Smooth muscle cell (in vitro differentiated cells): ENCODE results near the gene SLCO2B1. TPM values are rescaled to one million over a fixed set of nuclear protein-coding genes. Genes with fewer than 3 reads are reported as not detected.

ENCODE experiments used
- DNase-seq: peaks from one replicate; lab custom pipeline; 2025; ENCODE audit not compliant: unreplicated experiment; lab: John Stamatoyannopoulos, UW
- H2AFZ ChIP-seq: fragments of 200-600 bp; sonication (generic); 2 replicates; pipeline ENCODE4 v1.6.0; 2016; ENCODE audit warnings: antibody characterized with exemption, low read depth, mild to moderate bottlenecking
- H3F3A ChIP-seq: fragments of 200-600 bp; sonication (generic); 2 replicates; pipeline ENCODE4 v1.6.0; 2017; ENCODE audit warnings: antibody characterized with exemption, low read depth
- H3K27ac ChIP-seq: fragments of 200-600 bp; sonication (generic); 2 replicates; pipeline ENCODE4 v1.5.1; 2016; ENCODE audit warnings: low read depth, mild to moderate bottlenecking
- H3K27me3 ChIP-seq: fragments of 200-600 bp; sonication (generic); 2 replicates; pipeline ENCODE4 v1.6.1; 2016; ENCODE audit warnings: low read depth, mild to moderate bottlenecking
- H3K36me3 ChIP-seq: fragments of 200-600 bp; sonication (generic); 2 replicates; pipeline ENCODE4 v1.5.1; 2016; ENCODE audit warnings: low read depth
- H3K4me1 ChIP-seq: fragments of 200-600 bp; sonication (generic); 2 replicates; pipeline ENCODE4 v1.5.1; 2016; ENCODE audit warnings: low read depth
- H3K4me2 ChIP-seq: fragments of 200-600 bp; sonication (generic); 2 replicates; pipeline ENCODE4 v1.6.0; 2016; ENCODE audit warnings: mild to moderate bottlenecking
- H3K4me3 ChIP-seq: fragments of 200-600 bp; sonication (generic); 2 replicates; pipeline ENCODE4 v1.5.1; 2016; ENCODE audit warnings: mild to moderate bottlenecking
- H3K79me2 ChIP-seq: fragments of 200-600 bp; sonication (generic); 2 replicates; pipeline ENCODE4 v1.6.0; 2016; ENCODE audit warnings: low read depth, mild to moderate bottlenecking
- H3K9ac ChIP-seq: fragments of 200-600 bp; sonication (generic); 2 replicates; pipeline ENCODE4 v1.6.0; 2016; ENCODE audit warnings: low read depth
- H3K9me3 ChIP-seq: fragments of 200-600 bp; sonication (generic); replicated peaks from 2 replicates; pipeline ENCODE4 v1.5.1; 2016; ENCODE audit warnings: low read depth
- H4K20me1 ChIP-seq: fragments of 200-600 bp; sonication (generic); 2 replicates; pipeline ENCODE4 v1.6.0; 2016; ENCODE audit warnings: low read depth
- WGBS: methylation state at CpG from one replicate; pipeline ENCODE4 v1.1.7; 2016; ENCODE audit warnings: low lambda C conversion rate; 5-methylcytosine and 5-hydroxymethylcytosine counted together
- polyA plus RNA-seq: library from polyadenylated mRNA; unstranded; fragments of >200 nt; fragmentation: Nextera tagmentation; extraction: Ambion mirVana; gene quantifications from 2 replicates; pipeline ENCODE4 v1.2.1, GENCODE V29; 2016
- total RNA-seq: library from RNA; depleted of rRNA; stranded (reverse); fragments of >200 nt; gene quantifications from 2 replicates; pipeline ENCODE4 v1.2.3, GENCODE V29; 2014
- TF ChIP-seq, protein P1 (sequence below): fragments of 200-600 bp; sonication (generic); IDR thresholded peaks from 2 replicates; pipeline ENCODE4 v1.5.1; 2017; ENCODE audit warnings: borderline replicate concordance, mild to moderate bottlenecking, antibody characterized with exemption; ENCODE audit not compliant: insufficient read depth, poor library complexity, severe bottlenecking

The SLCO2B1 gene
- total and polyA plus RNA-seq, 2 experiments from 2014 or later: 0.30 TPM; not detected in 1

DNA sequence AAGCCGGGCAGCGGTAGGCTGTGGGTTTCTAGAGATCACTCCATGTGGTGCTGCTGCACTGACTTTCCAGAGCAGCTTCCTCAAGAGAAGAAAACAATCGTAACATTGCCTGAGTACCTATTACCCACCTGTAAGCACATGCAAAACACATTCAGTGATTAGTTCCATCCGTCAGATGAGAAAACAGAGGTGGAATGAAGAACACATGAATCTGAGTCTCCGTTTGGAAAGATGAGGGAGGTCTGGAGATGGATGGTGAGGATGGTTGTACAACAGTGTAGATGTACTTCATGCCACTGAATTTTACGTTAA, 7.5 kb upstream of the SLCO2B1 start:
- H3K79me2 ChIP-seq: no peaks in the 10 kb centered on the region
- 39% methylated on average over 6 of the region's 6 CpGs for WGBS
- H3K9me3 ChIP-seq: no peaks in the 10 kb centered on the region
- no peaks in the 10 kb centered on the region for H3K27me3 ChIP-seq
- H3K4me1 ChIP-seq: no peaks in the 10 kb centered on the region
- TF ChIP-seq, protein P1, sequence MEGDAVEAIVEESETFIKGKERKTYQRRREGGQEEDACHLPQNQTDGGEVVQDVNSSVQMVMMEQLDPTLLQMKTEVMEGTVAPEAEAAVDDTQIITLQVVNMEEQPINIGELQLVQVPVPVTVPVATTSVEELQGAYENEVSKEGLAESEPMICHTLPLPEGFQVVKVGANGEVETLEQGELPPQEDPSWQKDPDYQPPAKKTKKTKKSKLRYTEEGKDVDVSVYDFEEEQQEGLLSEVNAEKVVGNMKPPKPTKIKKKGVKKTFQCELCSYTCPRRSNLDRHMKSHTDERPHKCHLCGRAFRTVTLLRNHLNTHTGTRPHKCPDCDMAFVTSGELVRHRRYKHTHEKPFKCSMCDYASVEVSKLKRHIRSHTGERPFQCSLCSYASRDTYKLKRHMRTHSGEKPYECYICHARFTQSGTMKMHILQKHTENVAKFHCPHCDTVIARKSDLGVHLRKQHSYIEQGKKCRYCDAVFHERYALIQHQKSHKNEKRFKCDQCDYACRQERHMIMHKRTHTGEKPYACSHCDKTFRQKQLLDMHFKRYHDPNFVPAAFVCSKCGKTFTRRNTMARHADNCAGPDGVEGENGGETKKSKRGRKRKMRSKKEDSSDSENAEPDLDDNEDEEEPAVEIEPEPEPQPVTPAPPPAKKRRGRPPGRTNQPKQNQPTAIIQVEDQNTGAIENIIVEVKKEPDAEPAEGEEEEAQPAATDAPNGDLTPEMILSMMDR: peak; percentile 9
- H3K27ac ChIP-seq: peak overlapping the region; percentile 47
- peaks cover 4% of the 10 kb centered on the region for H3F3A ChIP-seq
- peak overlapping the region; percentile 75 for H3K4me2 ChIP-seq
- H3K9ac ChIP-seq: no peak overlapping the region
- no peaks in the 10 kb centered on the region for H3K36me3 ChIP-seq
- no peak for DNase-seq
- H2AFZ ChIP-seq: no peak overlapping the region
- no peaks in the 10 kb centered on the region for H4K20me1 ChIP-seq
- no peak overlapping the region for H3K4me3 ChIP-seq

GRCh38 chr11:75144716-75145014, 6.2 kb upstream of the SLCO2B1 start:
- 38% methylated on average over 3 of the region's 3 CpGs for WGBS
- no peak overlapping the region for H3K4me2 ChIP-seq

DNA sequence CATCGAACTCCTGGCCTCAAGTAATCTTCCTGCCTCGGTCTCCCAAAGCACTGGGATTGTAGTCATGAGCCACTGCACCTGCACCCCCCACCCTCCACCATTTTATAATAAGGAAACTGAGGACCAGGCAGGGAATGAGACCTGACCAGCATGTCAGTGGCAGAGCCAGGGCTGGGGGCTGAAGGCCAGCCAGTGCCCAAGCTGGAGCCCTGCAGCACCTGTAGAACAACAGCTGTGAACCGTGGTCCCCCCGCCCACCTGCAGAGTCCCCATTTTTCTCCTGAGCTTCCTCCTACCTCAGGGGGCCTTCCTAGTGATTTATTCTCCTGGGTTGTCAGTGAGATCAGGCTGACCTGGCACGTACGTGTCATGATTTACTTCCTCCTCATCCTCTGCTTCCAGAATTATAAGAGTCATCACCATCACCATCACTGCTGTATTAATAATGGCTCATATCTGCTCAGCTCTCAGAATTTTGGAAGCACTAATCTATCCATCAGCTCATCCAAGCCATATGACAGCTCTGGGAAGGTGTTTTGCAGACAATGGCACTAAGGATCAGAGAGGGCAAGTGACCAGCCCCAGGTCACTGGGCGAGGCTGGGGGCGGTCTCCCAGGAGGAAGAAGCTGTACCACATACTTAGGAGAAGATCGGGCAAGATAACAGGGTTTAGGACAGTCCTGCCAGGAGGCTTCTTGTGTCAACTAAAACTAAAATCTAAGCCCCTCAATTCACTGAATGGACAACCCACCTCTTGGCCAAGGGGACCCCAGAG, 5.5 kb upstream of the SLCO2B1 start:
- WGBS: 79% methylated on average over 9 of the region's 9 CpGs
- peaks cover 4% of the 10 kb centered on the region for H3F3A ChIP-seq
- no peak overlapping the region for H3K9ac ChIP-seq
- H3K4me2 ChIP-seq: no peak overlapping the region
- no peak overlapping the region for H3K4me3 ChIP-seq
- no peaks in the 10 kb centered on the region for H3K36me3 ChIP-seq
- H3K27ac ChIP-seq: no peak overlapping the region
- TF ChIP-seq, protein P1: no peak
- no peaks in the 10 kb centered on the region for H3K79me2 ChIP-seq
- H3K27me3 ChIP-seq: no peaks in the 10 kb centered on the region
- H3K4me1 ChIP-seq: no peaks in the 10 kb centered on the region
- no peaks in the 10 kb centered on the region for H4K20me1 ChIP-seq
- no peak for DNase-seq
- H2AFZ ChIP-seq: no peak overlapping the region
- H3K9me3 ChIP-seq: no peaks in the 10 kb centered on the region

More at GRCh38 chr11:75144716-75145014, 6.2 kb upstream of the SLCO2B1 start:
- no peak overlapping the region for H3K4me3 ChIP-seq
- H3K4me1 ChIP-seq: no peaks in the 10 kb centered on the region
- H3K27me3 ChIP-seq: no peaks in the 10 kb centered on the region
- no peaks in the 10 kb centered on the region for H3K36me3 ChIP-seq
- no peak for DNase-seq
- H3K79me2 ChIP-seq: no peaks in the 10 kb centered on the region
- no peaks in the 10 kb centered on the region for H3K9me3 ChIP-seq
- H3F3A ChIP-seq: peaks cover 4% of the 10 kb centered on the region
- no peak overlapping the region for H2AFZ ChIP-seq
- TF ChIP-seq, protein P1: no peak
- H4K20me1 ChIP-seq: no peaks in the 10 kb centered on the region
- no peak overlapping the region for H3K9ac ChIP-seq
- no peak overlapping the region for H3K27ac ChIP-seq

DNA sequence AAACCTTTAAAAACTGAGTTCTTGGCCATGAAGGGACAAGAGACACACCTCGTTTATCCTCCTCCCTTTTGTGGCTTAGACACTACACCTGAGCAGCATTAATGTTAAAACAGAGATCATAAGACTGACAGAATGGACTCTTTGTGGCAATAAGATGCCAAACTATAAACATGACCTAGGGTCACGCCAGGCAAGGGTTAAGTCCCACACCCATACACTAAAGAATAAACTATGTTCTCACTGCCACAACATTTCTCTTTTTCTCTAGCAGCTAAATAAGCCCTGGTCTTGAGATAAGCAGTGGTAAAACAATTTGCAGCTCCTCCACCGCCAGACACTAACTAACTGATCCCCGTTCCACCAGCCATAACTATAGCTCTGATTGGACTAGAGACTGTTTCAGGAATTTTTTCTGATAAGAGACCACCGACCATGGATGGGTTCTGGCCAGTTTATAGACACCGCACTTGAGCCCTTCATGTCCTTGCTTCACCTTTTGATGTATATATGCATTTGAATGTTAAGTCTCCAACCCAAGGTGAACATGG, 4.9 kb upstream of the SLCO2B1 start:
- DNase-seq: no peak
- TF ChIP-seq, protein P1: no peak
- WGBS: 37% methylated on average over 6 of the region's 6 CpGs
- Histone ChIP-seq H3K9ac (no peak overlapping the region), H3K4me2 (no peak overlapping the region), H4K20me1 (no peaks in the 10 kb centered on the region), H3F3A (peaks cover 4% of the 10 kb centered on the region), H3K9me3 (no peaks in the 10 kb centered on the region), H3K36me3 (no peaks in the 10 kb centered on the region), H3K4me1 (no peaks in the 10 kb centered on the region), H2AFZ (no peak overlapping the region), H3K79me2 (no peaks in the 10 kb centered on the region), H3K27me3 (no peaks in the 10 kb centered on the region), H3K27ac (no peak overlapping the region), H3K4me3 (no peak overlapping the region)
